CD1c-positive myeloid dendritic cell (primary cell): ENCODE results near the gene PTPRE.

Experiments
- DNase-seq: peaks from one replicate; pipeline ENCODE4 v3.0.0-alpha.2; 2016; ENCODE audit errors: extremely low spot score

The PTPRE gene

GRCh38 chr10:127999297-128000129, 92.6 kb downstream of the PTPRE start:
- no peak for DNase-seq

GRCh38 chr10:128000471-128001362, 93.8 kb downstream of the PTPRE start:
- no peak for DNase-seq

GRCh38 chr10:128001363-128001745, 94.5 kb downstream of the PTPRE start:
- no peak for DNase-seq

- DNase-seq, result no peak
These were observed 94.9 kb downstream of the PTPRE start for GRCh38 chr10:128001849-128002248.

- no peak for DNase-seq
These were observed 96.6 kb downstream of the PTPRE start for GRCh38 chr10:128003521-128003920.

- no peak for DNase-seq
These were observed 99.0 kb downstream of the PTPRE start for GRCh38 chr10:128005858-128006257.

GRCh38 chr10:128007056-128007455, 100.2 kb downstream of the PTPRE start:
- DNase-seq, result no peak

- no peak for DNase-seq
These were observed 101.1 kb downstream of the PTPRE start for GRCh38 chr10:128007971-128008370.

- no peak for DNase-seq
These were observed 101.8 kb downstream of the PTPRE start for GRCh38 chr10:128008521-128009250.

- DNase-seq, result no peak
These were observed 102.6 kb downstream of the PTPRE start for GRCh38 chr10:128009372-128010126.

GRCh38 chr10:128011059-128011979, 104.4 kb downstream of the PTPRE start:
- DNase-seq, result peak; percentile 91

GRCh38 chr10:128013626-128014025, 106.7 kb downstream of the PTPRE start:
- no peak for DNase-seq

- DNase-seq, result no peak
These were observed 107.3 kb downstream of the PTPRE start for GRCh38 chr10:128014236-128014635.

- no peak for DNase-seq
These were observed 109.6 kb downstream of the PTPRE start for GRCh38 chr10:128016423-128017060.

GRCh38 chr10:128017822-128018221, 110.9 kb downstream of the PTPRE start:
- DNase-seq, result no peak

GRCh38 chr10:128018236-128018635, 111.3 kb downstream of the PTPRE start:
- no peak for DNase-seq

- DNase-seq, result no peak
These were observed 111.8 kb downstream of the PTPRE start for GRCh38 chr10:128018691-128019090.

GRCh38 chr10:128022261-128023196, 115.6 kb downstream of the PTPRE start:
- no peak for DNase-seq

- no peak for DNase-seq
These were observed 117.5 kb downstream of the PTPRE start for GRCh38 chr10:128024426-128024825.
